GM19324 (cell line): Measurements from ENCODE around the gene NTRK2.
A peak's percentile ranks its signal among the peaks of the same experiment; 100 is the strongest.

Source experiments
- ATAC-seq: cut with Tn5 transposase; IDR thresholded peaks from one replicate; pipeline ENCODE4 v1.9.1; 2021; ENCODE audit warnings: mild to moderate bottlenecking, moderate library complexity; ENCODE audit not compliant: unreplicated experiment, low FRiP score

Gene NTRK2

GRCh38 chr9:84669288-84670137 lies at the start of gene NTRK2:
Gene NTRK2, plus strand, starts transcription at chr9:84669729. Its CDS starts 1,020 bp downstream, at chr9:84670749.
- ATAC-seq: no peak

GRCh38 chr9:84620338-84620737 lies 49.2 kb upstream of the NTRK2 start:
- ATAC-seq: no peak

GRCh38 chr9:84621811-84622210 lies 47.7 kb upstream of the NTRK2 start:
- no peak for ATAC-seq

- ATAC-seq: no peak
Observed at GRCh38 chr9:84622981-84623380, 46.5 kb upstream of the NTRK2 start.

GRCh38 chr9:84636436-84636835 lies 33.1 kb upstream of the NTRK2 start:
- ATAC-seq: no peak

- no peak for ATAC-seq
Observed at GRCh38 chr9:84642553-84643141, 26.9 kb upstream of the NTRK2 start.

GRCh38 chr9:84647699-84648098 lies 21.8 kb upstream of the NTRK2 start:
- no peak for ATAC-seq

GRCh38 chr9:84652496-84653120 lies 16.9 kb upstream of the NTRK2 start:
- ATAC-seq: no peak

- no peak for ATAC-seq
Observed at GRCh38 chr9:84655447-84655846, 14.1 kb upstream of the NTRK2 start.

GRCh38 chr9:84659313-84659712 lies 10.2 kb upstream of the NTRK2 start:
- no peak for ATAC-seq

- no peak for ATAC-seq
Observed at GRCh38 chr9:84659773-84660172, 9.8 kb upstream of the NTRK2 start.

- ATAC-seq: no peak
Observed at GRCh38 chr9:84667571-84668195, 1.8 kb upstream of the NTRK2 start.

- ATAC-seq: peak; percentile 71
Observed at GRCh38 chr9:84668196-84669012, 1.1 kb upstream of the NTRK2 start.

- no peak for ATAC-seq
Observed at GRCh38 chr9:84669013-84669287, 579 bp upstream of the NTRK2 start.

GRCh38 chr9:84670138-84671041 lies 861 bp downstream of the NTRK2 start:
- no peak for ATAC-seq

- ATAC-seq: no peak
Observed at GRCh38 chr9:84671586-84672521, 2.3 kb downstream of the NTRK2 start.

GRCh38 chr9:84673806-84674205 lies 4.3 kb downstream of the NTRK2 start:
- ATAC-seq: no peak

- ATAC-seq: no peak
Observed at GRCh38 chr9:84677080-84677479, 7.6 kb downstream of the NTRK2 start.
